ENCODE measurements around the gene DHRS12.

- TF ChIP-seq CTCF (IDR thresholded peaks at IDR 0.05; ENCODE audit: borderline replicate concordance, extremely low read depth, low read length, poor library complexity, severe bottlenecking) (no peak), EZH2 (IDR thresholded peaks at IDR 0.05; ENCODE audit: borderline replicate concordance, low read depth, low read length, severe bottlenecking) (no peak)
Measured at GRCh38 chr13:51834581-51835171, 30.7 kb upstream of the DHRS12 start.

Measured in DND-41 (cell line).